ENCODE data around the gene SPSB3. TPM values are rescaled to one million over a fixed set of nuclear protein-coding genes. Genes with fewer than 3 reads are reported as not detected.

SPSB3 gene
- 15.6 and 22.7 TPM in 2 replicates for total RNA-seq (2014; rRNA removed; shearing (Covaris generic))

DNA sequence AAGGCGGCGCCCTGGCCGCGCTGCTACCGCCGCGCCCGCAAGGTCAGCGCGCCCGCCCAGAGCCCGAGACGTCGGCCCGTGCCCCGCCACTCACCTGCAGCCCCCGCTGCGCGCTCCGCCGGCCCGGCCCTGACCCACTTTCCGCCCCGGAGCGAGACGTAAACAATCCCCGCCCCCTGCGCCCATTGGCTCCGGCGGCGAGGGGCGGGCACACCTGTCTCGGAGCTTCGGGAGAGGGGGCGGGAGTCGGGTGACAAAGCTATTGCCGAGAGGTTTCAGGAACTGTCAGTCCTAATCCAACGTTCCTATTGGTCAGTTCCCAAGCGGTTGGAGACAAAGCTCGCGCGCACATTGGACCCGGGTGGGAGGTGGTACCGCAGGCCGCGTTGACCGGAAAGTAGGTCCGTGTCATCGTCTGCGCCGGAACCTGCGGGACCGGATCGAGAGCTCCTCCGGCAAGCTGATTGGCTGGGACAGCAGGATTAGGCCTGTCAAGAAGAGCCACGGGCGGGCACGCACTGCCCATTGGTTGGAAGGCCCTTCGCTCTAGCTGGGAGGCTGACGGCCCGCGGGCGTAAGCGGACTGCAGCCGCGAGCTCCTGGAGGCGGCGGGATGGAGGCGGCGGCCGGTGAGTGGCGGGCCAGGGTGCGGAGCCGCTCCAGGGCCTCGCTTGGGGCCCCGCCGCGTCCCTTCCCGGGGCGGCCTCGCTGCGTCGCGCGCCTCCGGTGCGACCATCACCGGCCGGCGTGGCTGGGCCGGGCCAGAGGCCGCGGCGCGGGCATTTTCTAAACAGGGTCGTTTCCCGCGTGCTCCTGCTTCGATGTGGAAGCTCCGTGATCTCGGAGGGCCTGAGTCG is at the start of gene SPSB3, which contains the start of gene NUBP2:
Gene SPSB3 (minus strand): TSS at position 164 of the 857 bp plus-strand sequence. CDS start 1,088 bp downstream, outside the sequence.
Gene NUBP2 (plus strand): TSS at position 553 of the 857 bp plus-strand sequence. CDS start 61 bp downstream, at position 614.
- DNase-seq (ENCODE audit: low read depth): peak; percentile 99

GRCh38 chr16:1831186-1832075 is 49.1 kb upstream of the SPSB3 start:
- DNase-seq (ENCODE audit: low read depth): no peak

DNA sequence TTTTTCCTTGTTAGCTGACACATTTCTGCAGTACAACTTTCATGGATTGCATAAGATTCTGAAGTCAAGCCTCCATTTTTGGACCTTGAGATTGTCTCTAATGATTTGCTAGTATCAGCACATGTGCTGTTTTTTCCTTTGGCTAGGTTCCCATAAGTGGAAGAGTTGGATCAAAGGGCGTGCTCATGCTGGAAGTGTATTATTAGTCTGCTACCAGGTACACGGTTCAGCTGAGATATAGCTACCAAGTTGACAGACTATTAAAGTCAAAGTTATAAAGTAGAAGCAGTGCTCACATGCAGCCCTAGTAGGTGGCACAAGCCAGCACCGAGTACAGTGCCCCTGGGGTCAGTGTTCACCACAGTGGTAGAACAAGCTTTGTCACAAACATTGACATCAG is 47.8 kb upstream of the SPSB3 start:
- no peak for DNase-seq (ENCODE audit: low read depth)

DNA sequence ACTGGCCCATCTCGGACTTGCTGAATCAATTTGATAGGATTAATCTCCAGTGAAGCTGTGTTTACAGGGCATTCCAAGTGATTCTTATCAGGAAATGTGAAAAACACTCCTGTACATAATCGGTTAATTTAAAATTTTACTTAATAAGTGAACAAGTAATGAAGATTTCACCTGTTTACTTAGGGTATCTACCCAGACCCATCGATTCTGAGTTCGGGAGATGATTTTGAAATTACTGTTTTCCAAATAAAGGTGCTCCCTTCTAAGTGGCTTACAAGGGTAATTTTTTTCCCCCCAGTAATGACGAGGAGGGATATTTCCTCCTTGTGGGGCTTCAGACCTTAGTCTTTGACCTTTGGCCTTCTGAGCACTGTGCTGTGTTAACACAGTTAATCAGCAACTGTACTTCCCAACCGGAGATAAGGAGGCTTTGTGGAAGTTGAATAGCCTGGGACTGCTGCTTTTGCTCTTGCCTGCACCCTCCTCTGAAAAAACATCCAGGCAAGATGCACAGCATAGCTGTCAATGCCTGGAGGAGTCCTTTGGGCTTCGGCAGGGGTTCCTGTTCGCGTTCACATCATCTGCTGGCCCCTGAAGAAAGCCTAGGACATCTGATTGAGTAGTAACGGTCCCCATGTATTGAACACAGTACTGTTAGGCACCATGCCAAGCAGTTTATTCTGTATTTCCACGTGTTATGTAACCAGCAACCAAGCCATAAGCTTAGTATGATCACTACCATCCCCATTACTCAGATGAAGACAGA is 46.5 kb upstream of the SPSB3 start:
- DNase-seq (ENCODE audit: low read depth): no peak

DNA sequence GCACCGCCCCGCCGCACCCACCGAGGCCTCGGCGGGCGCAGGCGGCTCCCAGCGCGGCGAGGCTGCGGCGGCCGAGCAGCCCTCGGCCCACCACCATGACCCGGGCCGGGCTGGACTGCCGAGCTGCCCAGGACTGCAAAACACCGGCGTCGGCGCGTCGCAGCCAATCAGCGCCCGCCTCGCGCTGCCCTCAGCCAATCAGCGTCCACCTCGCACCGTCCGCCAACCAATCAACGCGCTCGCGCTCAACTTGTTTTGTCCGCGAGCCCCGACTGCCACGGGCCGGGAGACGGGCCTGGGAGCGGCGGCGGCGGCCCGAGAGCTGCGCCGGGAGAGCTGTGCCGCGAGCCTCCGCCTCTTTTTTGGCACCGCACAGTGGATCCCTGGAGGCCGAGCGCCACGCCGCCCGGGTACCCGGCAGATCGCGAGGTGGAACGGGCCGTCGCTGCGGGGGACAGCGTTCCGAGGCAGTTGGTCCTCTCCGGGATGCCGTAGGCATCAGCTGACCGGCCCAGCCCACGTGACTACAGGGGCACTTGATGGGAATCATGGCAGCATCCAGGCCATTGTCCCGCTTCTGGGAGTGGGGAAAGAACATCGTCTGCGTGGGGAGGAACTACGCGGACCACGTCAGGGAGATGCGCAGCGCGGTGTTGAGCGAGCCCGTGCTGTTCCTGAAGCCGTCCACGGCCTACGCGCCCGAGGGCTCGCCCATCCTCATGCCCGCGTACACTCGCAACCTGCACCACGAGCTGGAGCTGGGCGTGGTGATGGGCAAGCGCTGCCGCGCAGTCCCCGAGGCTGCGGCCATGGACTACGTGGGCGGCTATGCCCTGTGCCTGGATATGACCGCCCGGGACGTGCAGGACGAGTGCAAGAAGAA is 44.6 kb upstream of the SPSB3 start, which contains the start of the genes FAHD1 and HAGH:
Gene FAHD1 (plus strand): TSS at position 516 of the 883 bp plus-strand sequence. CDS start 33 bp downstream, at position 549.
Gene HAGH (minus strand): TSS at position 135 of the 883 bp plus-strand sequence. CDS start 38 bp downstream, at position 97.
- DNase-seq (ENCODE audit: low read depth): peak; percentile 89

DNA sequence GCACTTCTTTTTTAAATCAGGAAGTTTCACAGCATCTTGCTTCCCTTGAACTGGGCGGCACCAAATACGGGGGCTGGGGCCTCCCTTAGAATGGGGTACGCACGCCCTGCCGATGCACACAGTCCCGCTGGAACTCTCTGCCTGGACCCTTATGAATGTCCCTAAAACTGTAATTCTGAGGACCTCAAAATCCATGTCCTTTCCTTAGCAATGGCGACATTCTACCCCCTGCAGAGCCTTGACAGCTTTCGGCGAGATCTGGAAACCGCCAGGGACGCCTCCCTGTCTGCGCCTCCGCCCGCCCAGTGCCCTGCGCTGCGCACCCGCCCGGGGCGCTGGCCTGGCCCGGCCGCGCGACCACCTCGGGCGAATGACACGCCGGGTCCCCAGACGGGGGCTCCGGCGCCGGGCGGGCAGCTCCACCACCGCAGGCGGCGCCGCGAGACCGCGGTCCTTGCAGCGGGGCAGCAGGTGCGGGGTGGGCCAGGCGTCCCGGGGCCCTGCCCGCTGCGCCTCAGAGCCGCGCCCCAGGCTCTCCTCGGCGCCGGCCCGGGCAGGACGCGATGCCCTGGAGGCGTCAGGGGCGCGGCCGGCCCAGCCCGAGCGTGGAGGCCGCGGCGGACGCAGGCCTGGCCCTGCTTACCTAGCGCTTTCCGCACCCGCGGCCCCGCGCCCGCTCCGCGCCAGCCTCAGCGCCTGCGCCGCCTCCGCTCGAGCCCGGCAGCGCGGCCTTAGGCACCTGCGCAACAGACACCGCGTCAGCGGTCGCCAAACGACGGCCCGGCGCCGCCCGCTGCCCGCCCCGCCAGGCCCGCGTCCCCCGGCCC is 43.7 kb upstream of the SPSB3 start:
- DNase-seq (ENCODE audit: low read depth): no peak

GRCh38 chr16:1825381-1825863 is 43.1 kb upstream of the SPSB3 start:
- no peak for DNase-seq (ENCODE audit: low read depth)

- peak; percentile 40 for DNase-seq (ENCODE audit: low read depth)
These were observed 41.5 kb upstream of the SPSB3 start for GRCh38 chr16:1823821-1824220.

DNA sequence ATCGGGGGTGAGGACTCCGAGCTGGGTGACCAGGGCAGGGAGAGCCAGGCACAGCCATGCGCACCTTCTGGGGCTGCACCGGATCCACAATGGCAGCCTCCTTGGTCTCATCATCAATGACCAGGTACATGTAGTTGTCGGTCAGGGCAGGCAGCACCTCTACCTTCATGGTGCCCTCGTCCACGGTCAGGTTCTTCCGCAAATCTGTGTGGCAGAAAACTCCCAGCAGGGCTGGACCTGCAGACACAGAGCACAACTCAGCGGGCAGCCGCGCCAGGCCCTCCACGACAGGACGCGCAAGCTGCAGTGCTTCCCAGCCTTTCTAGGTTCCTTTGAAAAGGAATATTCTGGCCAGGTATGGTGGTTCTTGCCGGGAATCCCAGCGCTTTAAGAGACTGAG is 40.4 kb upstream of the SPSB3 start:
- DNase-seq (ENCODE audit: low read depth): no peak

DNA sequence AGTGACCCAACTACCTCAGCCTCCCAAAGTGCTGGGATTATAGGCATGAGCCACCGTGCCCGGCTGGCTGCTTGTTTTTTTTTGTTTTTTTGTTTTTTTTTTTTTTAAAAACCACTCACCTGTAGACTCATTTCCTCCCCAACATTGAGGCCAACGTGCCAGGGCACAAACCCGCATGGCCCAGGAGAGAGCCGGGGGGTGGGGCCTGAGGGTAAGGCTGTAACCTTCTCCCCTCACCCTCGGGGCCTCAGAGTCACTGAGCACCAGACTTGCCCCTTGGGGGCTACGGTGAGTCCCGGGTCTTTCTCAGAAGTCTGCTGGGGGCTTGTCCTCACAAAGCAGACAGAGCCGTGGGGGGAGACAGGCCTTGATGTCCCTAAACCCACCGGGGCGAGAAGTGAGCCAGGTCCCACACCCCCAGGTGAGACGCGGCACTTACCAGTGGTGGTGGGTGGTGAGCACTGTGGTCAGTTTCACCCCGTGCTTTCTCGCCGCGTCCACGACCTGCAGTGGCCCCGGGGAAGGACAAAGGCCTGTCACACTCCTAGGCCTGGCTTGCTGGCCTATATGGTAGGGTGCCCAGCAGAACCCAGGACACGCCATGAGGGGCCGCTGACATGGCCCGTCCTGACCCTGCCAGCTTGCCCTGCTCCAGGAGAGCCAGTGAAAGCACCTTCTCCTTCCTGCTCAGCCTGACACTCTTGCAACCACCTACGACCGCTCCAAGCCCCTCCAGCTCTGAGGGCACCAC is 39.7 kb upstream of the SPSB3 start:
- DNase-seq (ENCODE audit: low read depth): no peak

DNA sequence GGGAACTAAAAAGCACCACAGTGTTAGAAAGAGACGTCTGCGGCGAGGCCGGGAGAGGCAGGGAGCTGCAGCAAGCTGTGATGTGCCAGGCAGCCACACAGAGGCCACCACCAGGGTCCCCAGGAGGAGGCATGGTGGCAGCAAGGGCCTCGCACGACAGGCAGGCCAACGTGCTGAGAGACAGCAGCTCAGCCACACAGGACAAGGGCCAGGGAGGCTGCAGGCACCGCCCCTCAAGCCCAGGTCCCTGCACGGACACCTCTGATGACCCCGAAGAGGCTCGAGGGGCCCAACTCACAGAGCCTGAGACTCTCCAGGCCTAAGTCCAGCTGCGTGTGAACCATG is 38.5 kb upstream of the SPSB3 start:
- DNase-seq (ENCODE audit: low read depth): no peak

- DNase-seq (ENCODE audit: low read depth): no peak
These were observed 38.0 kb upstream of the SPSB3 start for GRCh38 chr16:1820096-1820945.

GRCh38 chr16:1819611-1820010 is 37.2 kb upstream of the SPSB3 start:
- no peak for DNase-seq (ENCODE audit: low read depth)

DNA sequence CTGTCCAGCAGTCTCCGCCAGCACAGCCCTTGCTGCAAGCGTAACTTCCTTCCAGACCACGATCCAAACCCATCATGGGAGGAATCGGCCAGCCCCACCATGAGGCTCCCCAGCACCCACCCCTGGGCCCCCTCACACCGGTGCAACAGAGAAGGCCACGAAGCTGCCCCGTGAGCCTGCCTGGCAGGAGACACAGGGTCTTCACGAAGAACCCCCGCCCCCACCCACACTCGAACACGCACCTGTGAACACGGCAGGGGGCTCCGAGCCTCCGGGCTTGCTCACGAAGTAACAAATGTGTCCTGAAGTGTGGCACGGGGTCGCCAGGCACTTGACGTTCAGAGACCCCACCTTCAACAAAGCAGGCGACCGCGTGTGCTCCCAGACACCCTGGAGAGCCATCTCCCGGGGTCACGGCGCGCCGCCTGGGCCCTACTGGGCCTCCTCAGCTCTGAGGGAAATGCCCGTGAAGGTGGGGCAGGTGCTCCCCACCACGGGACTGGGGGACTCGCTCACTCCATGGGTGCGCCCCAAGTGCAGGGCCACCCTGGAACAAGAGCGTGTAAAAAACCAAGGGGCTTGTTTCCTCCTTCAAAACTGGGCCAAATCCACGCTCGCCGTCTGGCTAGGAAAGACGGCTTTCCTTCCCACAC is 36.6 kb upstream of the SPSB3 start:
- DNase-seq (ENCODE audit: low read depth): no peak

GRCh38 chr16:1818204-1818872 is 36.0 kb upstream of the SPSB3 start:
- DNase-seq (ENCODE audit: low read depth): no peak

DNA sequence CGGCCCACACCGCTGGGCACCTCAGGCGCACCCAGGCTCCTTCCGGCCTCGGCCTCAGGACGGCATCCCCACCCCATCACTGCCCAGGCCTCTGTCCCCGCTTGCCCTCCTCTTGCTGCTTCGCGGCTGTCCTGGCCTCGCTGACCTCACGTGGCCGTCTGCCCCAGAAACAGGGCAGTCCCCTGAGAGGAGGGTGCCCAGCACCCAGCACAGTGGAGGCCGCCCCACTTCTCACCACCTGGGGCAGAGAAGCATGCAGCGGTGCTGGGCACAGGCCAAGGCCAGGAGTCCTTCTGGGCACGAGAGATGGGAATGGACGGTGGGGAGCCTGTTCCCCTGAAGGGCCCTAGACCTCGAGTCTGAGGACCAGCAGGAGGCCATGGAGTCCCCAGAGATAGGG is 35.3 kb upstream of the SPSB3 start:
- no peak for DNase-seq (ENCODE audit: low read depth)

GRCh38 chr16:1817276-1817589 is 34.9 kb upstream of the SPSB3 start:
- DNase-seq (ENCODE audit: low read depth): no peak

Data from RPMI7951 (cell line).